GM19455 (cell line): Measurements from ENCODE around the gene SLC34A3.

ENCODE experiments used
- ATAC-seq: cut with Tn5 transposase; IDR thresholded peaks from one replicate; pipeline ENCODE4 v1.9.1; 2021; ENCODE audit not compliant: unreplicated experiment

The SLC34A3 gene

DNA sequence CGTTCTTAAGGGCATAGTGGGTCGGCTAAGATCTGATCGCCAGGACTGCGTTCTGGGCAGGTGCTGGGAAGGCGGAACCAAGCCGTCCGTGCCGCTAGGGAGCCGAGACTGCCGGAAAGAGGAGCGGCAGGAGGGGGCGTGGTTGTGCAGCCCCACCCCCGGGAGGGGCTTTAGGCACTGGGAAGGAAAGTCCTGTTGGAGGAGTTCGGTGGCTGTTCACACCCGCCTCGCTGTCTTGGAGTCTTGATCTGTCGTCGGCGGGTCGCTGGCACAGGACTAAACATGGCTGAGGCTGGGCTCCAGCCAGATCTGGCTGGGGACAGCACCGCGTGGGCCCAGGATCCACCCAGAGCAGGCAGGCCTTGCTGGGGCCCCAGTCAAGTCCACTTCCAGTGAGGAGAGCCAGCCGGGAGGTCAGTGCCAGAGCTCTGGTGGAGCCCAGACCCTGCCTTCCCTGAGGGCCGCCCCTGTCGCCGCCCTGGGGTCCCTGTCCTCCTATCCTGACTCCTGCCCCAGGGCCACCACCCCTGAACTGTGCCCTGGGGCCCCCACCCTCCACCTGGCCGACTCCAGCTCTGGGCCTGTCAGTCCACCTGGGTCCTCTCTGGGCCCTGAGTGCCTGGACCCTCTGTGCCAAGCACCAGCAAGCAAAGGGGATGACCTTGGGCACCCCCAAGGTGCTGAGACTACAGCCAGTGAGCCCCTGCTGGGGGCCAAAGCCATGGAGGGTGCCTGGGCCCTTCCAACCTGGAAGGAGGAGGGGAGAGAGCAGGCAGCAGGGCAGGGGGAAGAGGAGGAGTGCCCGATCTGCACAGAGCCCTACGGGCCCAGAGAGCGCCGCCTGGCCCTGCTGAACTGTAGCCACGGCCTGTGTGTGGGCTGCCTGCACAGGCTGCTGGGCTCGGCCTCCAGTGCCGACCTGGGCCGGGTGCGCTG lies 13.2 kb upstream of the SLC34A3 start:
- ATAC-seq: no peak

DNA sequence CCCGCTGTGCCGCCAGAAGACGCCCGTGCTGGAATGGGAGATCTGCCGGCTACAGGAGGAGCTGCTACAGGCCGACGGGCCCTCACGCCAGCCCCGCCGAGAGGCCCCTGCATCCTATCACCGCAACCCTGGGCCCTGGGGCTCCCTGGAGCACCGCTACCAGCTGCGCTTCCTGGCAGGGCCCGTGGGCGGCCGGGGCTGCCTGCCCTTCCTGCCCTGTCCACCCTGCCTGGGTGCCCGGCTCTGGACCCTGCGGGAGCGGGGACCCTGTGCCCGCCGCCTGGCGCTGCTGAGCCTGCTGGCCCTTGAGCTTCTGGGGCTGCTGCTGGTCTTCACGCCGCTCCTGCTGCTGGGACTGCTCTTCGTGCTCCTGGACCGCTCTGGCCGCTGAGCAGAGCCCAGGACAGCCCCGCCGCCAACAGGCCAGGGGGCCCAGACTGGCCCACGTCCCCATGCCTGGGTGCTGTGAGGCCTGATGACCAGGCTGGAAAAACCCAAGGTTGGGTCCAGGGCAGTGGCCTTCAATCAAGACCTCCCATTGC lies 12.4 kb upstream of the SLC34A3 start:
- ATAC-seq: no peak

DNA sequence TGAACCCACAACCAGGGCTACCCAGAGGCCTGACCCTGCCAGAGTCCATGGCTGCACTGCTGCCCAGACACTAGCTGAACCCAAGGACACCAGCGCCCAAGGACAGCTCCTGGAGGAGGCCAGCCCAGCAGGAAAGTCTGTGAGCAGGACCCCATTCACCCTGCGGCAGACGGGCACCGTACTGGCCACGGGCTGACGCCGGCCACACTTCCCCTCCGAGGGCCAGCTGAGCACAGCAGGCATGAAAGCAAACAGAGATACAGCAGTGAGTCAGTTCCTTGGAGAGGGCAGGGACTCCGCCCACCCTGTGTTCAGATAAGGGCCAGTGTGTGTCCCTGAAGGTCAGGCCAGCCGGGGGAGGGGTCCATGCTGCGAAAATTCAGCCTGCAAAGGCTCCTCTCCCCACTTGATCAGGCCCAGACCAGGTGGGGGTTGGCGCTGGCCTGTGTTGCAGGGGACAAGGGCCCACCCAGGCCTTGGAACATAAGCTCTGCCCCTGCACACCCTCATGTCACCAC lies 11.9 kb upstream of the SLC34A3 start:
- ATAC-seq: no peak

DNA sequence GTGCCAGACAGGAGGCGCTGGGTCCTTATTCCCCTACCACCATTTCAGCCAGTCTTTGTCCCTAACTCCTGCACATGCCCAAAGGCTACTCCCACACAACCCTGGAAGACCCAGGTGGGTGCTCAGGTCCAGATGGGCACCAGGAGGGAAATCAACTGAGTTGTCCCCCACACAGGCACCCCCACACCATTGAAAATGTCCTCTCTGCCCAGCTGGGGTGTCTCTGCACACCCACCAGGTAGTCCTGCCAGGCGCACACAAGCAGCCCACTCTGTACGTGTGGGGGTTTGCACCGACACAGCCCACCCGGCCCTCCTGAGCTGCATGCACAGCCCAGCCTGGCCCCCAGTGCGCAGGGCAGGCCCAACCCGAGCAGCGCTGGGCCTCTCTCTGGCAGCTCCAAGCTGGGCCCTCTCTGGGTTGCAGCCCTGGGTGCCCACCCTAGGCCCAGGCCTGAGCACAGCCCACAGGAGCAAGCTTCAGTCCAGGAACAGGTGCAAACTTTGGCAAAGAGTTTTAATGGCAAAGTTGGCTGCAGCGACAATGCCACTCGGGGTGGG lies 10.9 kb upstream of the SLC34A3 start:
- no peak for ATAC-seq

- ATAC-seq: no peak
Measured at GRCh38 chr9:137220317-137221094, 10.2 kb upstream of the SLC34A3 start.

- no peak for ATAC-seq
Measured at GRCh38 chr9:137221095-137221505, 9.6 kb upstream of the SLC34A3 start.

DNA sequence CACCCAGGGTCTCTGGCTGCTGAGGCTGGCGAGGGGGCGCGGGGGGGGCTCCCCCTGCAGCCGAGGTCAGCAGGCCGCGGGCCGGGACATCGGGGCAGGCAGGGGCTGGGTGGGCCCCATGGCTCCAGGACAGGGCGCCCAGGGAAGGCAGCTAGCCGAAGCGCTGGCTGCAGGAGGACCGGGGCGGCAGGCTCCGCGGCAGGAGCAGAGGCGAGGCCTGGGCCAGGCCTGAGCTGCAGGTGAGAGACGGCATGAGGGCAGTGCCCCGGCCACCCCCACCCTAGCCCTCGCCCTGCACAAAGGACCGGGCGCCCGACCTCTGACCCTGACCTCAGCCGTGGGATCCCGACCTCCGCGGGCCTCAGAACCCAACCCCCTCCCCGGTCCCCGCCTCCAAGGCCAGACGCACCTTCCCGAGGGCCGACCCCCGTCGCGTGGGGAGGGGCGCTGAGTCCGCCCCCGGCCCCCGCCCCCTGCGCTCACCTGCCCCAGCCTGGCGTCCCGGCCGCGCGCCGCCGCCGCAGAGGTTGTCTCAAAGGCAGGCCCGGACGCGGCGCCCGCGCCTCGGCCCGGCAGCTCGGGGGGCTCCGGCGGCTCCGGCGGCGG lies 9.1 kb upstream of the SLC34A3 start:
- ATAC-seq: no peak

- ATAC-seq: peak; percentile 3
Measured at GRCh38 chr9:137222190-137223077, 8.3 kb upstream of the SLC34A3 start, which contains the start of gene RNF208. RNF208 (minus strand) TSS chr9:137222240; CDS start chr9:137221212, 1,028 bp downstream.

GRCh38 chr9:137223078-137223970 lies 7.4 kb upstream of the SLC34A3 start:
- peak; percentile 74 for ATAC-seq

- ATAC-seq: no peak
Measured at GRCh38 chr9:137224830-137225694, 5.6 kb upstream of the SLC34A3 start, which contains the start of gene CYSRT1. CYSRT1 (plus strand) TSS chr9:137225174; CDS start chr9:137225622, 448 bp downstream.

GRCh38 chr9:137225699-137226331 lies 4.9 kb upstream of the SLC34A3 start:
- no peak for ATAC-seq

DNA sequence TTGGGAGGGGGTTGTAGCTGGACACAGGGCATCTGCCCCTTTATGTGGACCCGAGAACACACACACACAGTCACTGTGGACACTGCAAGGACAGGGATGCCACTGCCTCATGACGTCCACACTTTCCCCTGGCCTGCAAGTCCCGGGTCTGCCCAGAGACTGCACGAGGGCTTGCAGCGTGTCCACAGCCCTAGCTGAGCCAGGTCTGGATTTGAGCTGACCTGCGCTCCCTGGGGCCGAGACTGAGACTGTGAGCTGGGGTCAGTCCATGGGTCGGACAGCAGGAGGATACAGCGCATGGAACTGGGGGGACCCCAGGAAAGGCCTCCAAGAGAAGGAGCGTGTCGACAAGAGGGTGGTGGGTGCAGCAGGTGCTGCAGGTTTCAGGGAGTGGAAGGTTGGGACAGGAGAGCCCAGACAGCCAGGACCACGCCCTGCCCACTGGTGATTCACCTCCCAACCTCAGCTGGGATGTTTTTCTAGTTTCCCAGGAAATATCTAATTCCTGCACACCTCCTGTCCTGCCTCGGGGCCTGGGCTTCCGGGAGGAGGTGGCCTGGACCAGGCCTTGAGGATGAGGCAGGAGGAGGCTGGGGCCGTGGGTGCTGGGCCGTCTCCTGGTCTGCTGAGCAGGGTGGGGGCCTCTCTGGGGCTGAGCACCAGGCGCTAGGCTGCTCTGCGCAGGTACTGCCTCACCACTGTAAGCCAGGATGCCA lies 4.2 kb upstream of the SLC34A3 start:
- no peak for ATAC-seq

DNA sequence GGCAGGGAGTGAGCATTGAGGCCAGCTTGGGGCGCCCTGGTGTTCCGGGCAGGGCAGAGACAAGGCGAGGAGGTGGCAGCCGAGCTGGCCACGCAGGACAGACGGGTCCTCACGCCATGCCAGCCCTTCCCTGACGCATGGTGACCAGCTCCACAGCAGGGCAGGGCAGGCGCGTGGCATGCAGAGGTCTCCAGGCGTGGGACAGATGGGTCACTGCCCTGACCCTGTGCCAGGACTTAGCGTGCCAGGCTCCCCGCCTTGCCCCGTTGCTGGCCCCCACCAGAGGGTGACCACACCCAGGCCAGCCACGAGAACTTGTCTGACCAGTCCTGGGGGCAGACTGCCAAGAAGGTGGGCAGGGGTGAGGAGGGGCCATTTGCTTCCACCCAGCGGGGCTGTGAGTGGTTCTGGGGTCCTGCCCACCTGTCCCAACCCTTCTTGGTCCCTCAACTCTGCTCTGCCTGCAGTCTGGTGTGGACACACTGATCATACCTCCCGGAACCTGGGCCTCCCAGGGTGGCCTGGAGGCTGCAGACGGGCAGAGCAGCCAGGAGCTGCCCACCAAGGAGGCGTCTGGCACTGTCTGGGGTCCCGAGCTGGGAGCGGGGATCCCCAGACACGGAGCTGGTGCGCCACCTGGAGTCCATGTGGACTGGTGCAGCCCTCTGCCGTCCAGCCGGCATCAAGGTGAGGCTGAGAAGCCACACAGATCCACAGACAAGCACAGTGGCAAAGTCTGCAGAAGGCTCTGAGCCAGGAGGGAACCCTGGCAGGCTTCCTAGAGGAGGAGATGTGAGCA lies 3.4 kb upstream of the SLC34A3 start, which contains the start of gene RNF224:
Gene RNF224, plus strand, starts transcription at position 449 of the 799 bp plus-strand sequence. CDS start 834 bp downstream, outside the sequence.
- ATAC-seq: no peak

DNA sequence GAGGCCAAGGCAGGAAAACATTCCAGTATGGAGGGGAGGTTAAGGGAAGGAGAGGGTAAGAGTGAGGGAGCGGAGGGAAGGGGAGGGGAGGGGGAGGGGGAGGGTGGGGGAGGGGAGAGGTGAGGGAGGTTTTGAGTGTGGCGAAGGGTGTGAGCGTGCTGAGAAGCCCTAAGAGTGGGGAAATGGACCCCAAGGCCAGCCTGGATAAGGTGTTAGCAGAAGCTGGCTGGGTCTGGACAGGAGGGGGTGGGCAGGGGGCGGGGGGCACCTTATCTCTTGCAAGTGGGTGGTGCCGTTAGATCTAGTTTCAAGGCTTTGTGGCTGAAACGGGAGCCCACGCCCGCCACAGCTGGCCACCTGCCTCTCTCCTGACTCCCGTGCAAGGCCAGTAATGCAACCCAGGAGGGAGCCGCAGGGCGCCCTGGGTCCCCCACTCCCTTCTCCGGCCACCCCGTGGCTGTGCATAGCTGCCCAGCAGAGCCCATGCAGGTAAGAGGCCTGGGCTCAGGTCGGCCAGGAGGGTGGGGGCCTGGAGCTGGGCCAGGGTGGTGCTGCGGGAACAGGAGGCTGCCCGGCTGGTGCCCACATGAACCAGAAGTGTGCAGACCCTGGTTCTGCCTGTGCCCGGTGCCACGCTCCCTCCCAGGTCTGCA lies 2.7 kb upstream of the SLC34A3 start:
- no peak for ATAC-seq

DNA sequence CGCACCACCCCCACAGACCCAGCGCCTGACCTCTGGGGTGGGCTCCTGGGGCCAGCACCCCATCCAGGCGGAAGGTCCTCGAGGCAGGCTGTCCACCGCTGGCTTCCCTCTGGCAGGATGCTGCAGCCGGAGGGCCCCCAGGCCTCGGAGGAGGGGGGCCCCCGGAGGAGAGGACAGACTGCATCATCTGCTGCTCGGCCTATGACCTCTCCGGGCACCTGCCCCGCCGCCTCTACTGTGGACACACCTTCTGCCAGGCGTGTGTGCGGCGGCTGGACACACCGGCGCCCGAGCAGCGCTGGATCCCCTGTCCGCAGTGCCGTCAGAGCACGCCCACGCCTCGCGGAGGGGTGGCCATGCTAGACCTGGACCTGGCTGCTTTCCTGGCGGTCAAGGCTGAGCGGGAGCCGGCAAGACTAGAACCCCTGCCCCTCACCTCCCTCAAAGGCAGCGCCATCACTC lies 2.2 kb upstream of the SLC34A3 start:
- ATAC-seq: no peak
